ENCODE results near the gene PTPRH.
"Not testable (repeated sequence)": the region's sequence is repeated elsewhere in the genome, so short reads cannot be mapped to it uniquely, and the experiment has no call there.

PTPRH gene

DNA sequence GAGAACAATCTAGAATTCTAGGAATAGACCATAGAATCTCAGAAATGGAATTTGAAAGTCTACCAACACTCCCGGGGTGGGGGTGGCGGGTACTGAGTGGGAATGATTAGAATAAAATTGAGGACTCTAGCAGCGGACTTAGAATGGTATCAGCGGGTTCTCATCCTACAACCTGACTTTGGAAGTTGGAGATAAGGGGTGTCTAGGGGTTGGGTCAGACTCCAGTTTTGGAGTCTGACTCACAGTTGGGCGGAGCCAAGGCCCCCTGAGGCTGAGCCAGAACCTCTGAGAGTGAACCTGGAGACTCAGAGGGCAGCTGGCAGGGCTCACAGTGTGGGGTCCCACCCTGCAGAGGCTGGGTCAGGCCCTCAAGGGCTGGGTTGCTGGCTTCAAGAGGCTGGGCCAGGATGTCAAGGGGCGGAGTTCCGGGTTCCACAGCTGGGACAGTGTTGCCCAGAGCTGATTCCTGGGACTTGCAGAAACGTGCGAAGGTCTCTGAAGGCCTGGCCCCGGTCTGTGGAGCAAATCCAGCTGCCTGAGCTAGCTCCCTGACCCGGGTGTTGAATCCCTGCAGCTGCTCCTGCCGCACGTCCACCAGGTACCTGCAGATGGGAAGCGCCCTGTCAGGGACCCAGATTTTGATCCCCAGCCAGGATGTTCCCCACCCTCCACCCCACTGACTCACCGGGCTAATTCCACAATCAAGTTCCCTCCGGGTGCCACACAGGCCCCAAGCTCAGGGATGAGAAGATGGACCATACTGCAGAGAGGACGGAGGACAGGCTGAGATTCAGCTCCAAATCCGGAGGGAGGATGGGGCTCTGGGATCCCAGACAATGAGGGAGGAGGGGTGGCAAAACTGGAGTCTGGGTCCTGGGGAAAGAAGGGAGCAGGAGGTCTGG is 50.2 kb downstream of the PTPRH start:
- DNase-seq, result no peak

DNA sequence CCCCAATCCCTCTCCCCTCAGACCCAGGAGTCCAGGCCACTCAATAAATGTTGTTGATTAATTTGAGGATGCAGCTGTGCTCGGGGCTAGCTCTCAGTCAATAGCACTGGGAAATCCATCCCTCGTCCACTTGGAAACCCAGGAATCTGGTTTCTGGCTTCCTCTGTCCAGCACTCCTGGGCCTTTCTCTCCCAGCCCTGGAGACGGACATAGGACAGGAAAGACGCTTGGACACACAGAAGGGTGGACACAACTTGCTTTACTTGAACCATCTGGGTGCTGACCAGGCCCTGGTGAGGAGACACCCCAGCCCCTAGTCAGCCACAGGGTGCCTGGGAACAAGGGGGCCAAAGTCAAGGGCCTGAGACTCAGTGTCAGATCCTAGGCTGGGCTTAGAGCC is 50.9 kb downstream of the PTPRH start:
- no peak for DNase-seq

DNA sequence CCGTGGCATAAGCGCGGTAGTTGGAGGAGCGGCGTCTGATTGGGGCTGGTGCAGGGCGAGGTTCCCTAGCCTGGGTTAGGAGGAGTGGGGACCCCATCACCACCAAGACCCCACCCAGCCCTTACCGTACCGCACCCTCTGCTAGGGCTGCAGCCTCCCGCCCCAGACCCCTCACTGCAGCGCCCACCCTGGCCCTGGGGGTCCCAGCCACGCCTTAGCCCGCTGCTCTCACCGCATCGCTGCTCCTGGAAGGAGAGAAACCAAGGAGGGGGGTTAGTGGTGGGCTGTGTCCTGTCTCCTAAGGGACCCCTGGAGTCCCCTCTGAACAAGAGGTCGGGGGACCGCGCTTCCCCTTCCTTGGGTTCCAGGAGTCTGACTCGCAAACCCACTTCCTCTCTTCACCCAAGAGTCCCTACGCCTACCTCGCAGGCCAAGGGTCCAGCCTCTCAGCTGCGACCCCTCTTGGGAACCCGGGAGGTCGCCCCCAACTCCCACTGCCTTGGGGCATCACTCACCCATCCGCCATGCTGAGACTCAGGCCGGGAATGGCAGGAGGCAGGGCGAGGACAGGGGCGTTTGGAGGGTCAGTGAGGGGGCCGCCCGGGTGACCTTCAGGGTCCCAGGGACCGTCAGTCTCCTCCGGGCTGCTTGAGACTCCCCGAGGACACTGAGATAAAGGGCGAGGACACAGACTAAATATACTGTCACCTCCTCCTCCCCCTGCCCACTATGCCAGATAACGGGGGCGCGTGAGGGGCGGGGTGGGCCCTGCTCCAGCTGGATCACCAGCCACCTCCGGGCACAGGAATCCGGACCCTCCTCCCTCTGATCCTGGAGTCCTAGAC is 52.0 kb downstream of the PTPRH start, which contains the start of gene TNNI3:
Gene TNNI3, minus strand, starts transcription at position 669 of the 845 bp plus-strand sequence. Its CDS starts 143 bp downstream, at position 526.
- no peak for DNase-seq

DNA sequence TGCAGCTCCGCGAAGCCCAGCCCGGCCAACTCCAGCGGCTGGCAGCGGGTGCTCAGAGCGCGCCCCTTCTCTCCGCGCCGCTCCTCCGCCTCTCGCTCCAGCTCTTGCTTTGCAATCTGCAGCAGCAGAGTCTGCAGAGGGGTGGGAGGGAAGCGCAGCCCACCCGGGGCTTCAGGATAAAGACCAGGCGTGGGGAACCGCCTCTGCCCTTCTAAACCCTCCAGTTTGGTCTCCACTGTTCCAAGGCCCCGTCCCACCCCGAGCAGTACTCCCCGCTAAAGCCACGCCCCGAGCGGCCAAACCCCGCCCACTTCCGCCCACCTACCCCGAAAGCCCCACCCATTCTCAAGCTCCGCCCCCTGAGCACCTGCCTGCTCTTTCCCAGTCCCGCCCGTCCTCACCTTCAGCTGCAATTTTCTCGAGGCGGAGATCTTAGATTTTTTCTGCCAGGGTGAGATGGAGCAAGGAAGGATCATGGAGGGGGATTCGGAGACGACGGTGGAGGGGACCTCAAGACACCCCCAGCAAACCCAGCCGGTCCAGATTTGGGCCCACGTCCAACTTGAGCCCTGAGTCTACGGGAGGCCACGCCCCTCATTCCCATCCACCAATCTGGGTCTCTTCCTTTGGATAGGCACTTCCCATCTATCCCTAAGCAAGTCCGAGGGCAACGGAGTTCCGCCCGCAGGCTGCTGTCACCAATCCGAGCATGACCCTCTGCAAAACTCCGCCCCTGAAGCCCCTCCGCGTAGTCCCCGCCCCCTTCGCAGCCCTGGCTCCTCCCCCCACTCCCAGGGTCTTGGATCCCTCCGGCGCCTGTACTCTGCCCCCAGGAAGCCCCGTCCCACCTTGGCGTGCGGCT is 52.9 kb downstream of the PTPRH start:
- no peak for DNase-seq

DNA sequence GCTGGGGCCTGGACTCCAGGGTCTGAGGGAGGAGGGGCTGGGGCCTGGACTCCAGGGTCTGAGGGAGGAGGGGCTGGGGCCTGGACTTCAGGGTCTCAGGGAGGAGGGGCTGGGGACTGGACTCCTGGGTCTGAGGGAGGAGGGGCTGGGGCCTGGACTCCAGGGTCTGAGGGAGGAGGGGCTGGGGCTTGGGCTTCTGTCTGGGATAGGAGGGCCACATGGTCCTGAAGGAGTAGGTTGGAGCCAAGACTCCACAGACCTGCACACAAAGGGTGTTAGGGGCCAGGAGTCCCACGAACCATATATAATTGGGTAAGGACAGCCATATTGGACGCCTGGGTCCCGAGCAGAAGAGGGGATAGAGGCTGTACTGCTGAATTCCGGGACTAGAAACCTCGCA is 53.5 kb downstream of the PTPRH start:
- not testable (repeated sequence) for DNase-seq

DNA sequence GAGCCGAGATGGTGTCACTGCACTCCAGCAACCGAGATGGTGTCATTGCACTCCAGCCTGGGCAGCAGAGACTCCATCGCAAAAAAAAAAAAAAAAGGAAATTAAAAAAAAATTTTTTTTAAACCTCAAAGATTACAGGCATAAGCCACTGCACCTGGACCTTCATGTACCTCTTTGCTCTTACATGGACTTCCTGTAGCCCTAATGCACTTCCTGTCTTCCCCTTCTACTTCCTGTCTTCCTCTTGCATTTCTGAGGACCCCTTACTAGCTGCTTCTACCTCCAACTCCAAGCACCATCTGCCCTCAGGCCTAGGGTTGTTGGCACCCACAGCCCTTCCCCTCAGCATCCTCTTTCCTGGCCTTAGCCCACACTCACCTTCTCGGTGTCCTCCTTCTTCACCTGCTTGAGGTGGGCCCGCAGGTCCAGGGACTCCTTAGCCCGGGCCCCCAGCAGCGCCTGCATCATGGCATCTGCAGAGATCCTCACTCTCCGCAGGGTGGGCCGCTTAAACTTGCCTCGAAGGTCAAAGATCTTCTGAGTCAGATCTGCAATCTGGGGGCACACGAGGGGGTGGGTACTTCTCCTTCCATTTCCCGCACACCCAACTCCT is 55.5 kb downstream of the PTPRH start:
- DNase-seq, result no peak

DNA sequence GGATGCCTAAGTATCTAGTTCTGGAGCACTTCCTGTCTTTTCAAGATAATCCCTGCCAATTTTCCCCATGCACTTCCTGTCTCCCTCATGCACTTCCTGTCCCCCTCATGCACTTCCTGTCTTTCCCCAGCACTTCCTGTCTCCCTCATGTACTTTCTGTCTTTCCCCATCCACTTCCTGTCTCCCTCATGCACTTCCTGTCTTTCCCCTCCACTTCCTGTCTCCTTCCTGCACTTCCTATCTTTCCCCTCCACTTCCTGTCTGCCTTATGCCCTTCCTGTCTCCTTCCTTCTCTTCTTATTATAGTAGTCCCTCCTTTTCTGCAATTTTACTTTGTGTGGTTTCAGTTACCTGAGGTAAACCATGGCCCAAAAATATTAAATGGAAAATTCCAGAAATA is 57.3 kb downstream of the PTPRH start:
- DNase-seq, result no peak

DNA sequence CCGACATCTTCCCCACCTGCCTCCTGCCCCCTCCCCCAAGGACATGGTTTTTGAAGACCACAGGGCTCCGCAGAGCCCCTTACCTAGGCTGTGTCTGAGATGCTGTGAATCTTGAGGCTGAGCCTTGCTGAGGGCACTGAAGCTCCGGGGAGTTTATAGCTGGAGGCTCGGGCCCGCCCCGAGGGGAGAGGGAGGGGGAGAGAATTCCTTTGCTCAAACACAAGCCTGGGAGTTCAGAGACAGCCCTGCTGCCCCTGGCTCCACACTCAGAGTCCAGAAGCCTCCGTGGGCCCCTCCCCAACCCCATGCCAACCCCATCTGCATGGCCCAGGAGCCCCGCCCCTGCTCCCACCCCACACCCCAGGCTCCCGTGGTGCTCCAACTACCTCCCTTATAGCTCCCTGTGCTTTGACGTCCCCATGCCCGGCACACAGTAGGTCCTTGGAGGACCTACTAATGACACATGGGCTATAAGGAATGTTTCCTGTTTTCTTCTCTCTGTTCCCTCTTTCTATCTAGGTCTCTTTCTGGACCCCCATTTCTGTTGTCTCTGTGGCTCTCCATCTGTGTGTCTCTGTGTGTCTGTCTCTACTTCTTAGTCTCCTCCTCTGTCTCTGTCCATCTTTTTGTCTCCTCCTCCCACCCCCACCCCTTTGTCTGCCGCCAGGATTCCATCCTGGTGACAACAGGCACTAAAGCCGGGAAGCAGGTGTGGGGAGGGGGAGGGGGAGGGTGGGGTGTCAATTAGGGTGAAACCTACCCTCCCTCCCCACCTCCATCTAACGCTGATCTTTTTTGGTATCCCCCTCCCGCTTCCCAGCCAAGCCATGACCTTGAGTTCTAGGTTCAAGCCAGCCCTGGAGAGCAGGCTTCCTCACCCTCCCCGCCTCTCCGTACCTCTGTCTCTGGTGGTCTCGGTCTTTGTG is 60.0 kb downstream of the PTPRH start, which contains the start of gene TNNT1:
Gene TNNT1, minus strand, starts transcription at position 129 of the 926 bp plus-strand sequence. CDS start 2,049 bp downstream, outside the sequence.
- no peak for DNase-seq

DNA sequence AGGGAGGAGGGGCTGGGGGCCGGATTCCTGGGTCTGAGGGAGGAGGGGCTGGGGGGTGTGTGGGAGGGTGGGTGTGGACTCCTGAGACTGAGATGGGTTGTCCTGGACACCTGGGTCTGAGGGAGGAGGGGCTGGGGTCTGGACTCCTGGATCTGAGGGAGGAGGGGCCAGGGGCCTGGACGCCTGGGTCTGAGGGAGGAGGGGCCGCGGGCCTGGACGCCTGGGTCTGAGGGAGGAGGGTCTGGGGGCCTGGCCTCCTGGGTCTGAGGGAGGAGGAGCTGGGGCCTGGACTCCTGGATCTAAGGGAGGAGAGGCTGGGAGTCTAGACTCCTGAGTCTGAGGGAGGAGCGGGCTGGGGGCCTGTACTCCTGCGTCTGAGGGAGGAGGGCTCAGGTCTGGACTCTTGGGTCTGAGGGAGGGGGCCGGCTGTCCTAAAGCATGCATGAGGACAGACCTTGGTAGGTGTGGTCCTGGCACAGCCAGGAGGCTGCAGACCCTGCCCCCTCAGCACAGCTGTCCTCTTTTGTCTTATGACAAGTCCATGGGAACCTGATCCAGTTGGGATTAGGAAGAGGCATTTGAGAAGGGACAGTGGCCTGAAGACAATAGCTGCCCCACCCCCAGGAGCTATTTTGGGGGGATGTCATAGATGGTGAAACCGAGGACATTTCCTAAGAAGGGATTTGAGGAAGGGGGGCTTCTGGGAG is 61.6 kb downstream of the PTPRH start:
- DNase-seq, result no peak

DNA sequence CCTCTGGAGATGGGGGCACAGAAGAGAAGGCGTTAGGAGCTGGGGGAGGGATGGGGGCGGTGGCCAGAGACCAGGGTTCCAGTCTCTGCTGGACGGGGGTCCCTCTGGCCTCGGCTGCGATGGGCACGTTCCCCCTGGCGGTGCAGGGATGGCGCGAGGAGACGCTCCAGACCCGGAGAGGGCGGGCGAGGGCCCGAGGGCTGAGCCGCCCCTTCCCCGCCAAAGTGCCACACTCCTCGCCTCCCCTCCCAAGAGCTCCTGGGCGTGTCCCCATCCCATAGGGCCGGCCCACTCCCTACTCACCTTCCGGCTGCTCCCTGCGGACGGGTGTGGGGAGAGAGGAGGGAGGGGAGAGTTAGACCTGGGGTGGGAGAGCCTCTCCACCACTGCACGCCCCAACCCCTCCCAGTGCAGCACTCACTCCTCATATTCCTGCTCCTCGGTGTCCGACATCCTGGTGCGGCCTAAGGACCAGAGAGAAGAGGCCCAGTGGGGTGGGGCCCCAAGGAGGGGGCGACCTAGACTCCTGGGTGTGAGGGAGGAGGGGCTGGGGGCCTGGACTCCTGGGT is 62.5 kb downstream of the PTPRH start:
- no peak for DNase-seq

DNA sequence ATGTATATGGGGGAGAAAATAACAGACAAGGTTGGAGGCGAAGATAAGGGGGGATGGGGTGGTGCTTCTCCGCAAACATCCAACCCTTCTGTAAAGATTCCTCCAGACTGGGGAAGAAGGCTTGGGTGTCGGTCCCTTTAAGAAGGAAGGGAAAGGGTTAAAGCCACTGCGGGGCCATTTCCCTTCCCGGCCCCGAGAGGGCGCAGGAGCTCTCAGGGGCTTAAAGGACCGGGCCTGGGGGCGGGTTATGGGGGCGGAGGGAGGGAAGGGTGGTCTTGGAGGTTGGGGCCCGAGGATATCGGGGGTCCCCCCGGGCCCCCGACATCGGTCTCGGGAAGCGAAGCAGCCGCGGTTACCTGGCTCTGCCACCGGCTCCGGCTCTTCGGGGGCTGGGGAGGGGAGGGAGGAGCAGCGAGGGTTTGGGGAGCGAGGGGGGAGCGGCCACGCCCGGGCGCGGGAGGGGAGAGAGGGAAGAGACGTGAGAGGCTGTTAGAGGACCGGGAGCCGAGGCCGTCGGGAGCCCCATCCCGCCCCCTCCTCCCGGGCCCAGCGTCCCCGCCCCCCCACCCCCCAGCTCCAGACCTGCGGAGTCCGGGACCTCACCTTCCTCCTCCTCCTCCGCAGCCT is 63.1 kb downstream of the PTPRH start:
- DNase-seq, result no peak

DNA sequence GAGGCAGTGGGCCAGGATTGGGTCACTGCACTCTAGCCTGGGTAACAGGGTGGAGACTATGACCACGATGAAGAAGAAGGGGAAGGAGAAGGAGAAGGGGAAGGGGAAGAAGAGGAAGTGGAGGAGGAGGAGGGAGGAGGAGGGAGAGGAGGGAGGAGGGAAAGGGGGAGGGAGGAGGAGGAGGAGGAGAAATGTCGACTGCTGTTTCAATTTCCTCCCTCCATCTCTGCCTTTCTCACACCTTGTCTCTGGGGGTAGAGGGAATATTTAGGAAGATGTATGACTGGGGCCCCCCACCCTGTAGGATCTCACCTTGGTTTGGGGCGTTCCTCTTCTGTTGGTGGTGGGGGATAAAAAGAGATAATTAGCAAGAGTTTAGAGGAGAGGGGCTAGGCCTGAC is 64.1 kb downstream of the PTPRH start:
- no peak for DNase-seq

DNA sequence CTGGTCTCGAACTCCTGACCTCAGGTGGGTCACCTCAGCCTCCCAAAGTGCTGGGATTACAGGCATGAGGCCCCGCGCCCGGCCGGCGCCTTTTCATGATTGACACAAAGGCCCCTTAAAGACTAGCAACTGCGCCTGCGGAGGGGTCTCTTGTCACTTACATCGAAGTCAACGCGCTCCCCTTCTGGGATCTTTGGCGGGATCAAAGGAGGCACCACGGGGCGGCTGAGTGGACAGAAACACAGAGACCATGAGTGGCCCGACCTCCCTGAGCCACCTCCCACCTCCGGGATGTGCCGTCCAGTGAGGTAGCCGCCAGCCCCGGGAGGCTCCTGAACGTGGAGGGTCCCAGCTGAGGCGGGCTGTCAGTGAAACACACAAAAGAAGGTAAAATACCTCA is 67.6 kb downstream of the PTPRH start:
- DNase-seq, result no peak

DNA sequence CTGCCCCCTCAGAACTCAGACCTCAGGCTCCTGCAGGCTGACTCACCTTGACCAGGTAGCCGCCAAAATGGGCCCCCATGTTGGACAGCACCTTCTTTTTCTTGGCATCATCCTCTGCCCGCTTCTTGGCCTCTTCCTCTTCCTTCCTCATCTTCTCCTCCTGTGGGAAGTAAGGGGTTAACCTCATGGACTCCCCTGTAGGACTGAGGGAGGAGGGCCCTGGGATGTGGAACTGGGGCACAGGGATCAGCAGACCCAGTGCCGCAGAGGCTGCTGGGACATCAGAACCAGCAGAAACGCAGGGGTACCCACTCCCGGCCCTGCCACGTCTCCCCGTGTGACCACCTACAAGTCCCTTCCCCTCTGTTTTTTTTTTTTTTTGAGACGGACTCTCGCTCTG is 71.4 kb downstream of the PTPRH start:
- no peak for DNase-seq

DNA sequence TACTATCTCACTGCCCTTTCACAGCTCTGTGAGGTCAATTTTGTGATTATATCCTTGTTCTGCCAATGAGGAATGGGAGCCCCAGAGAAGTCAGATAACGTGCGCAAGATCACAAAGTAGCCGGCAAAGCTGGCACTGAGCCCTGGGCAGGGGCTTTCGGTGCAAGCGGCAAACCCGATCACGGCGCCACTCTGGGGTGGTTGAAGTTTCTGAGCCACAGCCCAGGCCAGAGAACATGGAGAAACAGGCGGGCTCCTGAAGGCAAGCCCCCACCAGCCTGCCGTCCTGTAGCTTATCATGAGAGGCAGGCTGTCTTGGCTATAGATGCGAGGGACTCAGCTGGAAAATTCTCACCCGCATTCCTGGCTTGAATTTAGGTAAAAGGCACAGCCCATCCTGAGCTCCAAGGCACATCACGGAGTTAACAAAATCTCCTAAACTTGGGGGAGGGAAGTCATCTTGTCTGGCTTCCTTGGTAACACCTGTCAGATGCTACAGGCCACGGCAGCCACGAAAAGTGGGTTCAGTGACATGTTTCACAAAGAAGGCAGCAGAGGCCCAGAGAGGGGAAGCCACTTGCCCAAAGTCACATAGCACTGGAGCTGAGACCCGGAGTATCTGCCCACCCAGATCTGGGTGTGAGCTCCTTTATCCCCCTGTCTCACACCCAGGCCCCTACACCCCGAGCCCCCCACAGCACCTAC is 72.8 kb downstream of the PTPRH start:
- DNase-seq, result no peak

DNA sequence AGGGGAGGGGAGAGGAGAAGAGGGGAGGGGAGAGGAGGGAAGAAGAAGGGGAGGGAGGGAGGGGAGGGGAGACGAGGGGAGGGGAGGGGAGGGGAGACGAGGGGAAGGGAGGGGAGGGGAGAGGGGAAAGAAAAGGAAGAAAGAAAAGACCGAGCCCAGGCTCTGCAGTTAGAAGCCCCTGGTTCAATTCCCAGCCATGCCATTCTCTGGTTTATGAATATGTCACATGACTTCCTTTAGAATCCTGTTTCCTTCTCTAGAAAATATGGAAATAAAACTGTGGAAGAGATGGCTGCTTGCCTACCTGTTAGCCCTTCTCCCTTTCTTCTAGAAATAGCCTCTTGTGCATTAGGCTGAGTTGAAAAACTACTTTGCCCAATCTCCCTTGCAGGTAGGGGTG is 74.6 kb downstream of the PTPRH start:
- DNase-seq, result no peak

DNA sequence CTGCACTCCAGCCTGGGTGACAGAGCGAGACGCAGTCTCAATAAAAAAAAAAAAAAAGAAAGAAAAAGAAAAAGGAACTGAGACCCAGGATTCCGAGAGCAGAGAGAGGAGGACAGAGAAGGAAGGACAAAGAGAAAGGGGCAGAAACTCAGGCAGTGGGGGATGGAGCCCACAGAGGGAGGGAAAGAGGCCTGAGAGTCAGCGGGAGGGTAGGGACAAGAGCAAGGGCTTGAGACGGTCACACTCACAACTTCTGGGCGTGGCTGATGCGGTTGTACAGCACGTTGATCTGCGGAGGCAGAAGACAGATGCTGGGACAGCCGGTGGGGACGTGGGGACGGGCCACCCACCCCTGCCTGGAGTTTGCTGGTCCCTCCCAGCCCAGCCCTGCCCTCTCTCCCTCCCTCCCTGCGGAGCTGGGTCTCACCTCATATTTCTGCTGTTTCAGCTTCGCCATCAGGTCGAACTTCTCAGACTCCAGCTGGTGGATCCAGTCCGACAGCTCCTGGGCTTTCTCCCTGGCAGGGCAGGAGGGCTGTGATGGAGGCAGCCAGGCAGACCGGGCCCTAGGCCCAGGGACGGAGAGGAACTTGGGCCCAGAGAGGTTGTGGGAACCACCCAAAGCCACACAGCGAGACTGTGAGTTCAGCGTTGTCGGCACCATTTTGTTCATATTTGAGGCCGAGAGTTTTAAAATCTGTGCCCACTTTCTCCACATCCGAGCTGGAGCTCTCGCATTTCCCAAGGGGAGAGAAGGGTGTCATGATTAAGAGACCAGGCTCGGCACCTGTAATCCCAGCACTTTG is 75.5 kb downstream of the PTPRH start:
- no peak for DNase-seq
